Body of pancreas (tissue), 4 donors: ENCODE results near the gene DHX57. TPM values are rescaled to one million over a fixed set of nuclear protein-coding genes. Genes with fewer than 3 reads are reported as not detected.
A peak's percentile ranks its signal among the peaks of the same experiment; 100 is the strongest.

Experiments used
- ATAC-seq: fragments of 150-250 bp; one replicate; pipeline ENCODE4 v1.9.1; 2016
- DNase-seq, 4 donors: peaks; one replicate each; pipeline ENCODE4 v3.0.0-alpha.2; 2019
- H3K27ac ChIP-seq, 4 donors: fragments of 200-600 bp; sonication (generic); 1 replicate in 3 of 4; 2 replicates in 1 of 4; pipeline versions ENCODE4 v1.5.1 to v1.6.1; 2016 to 2019; ENCODE audit warnings: mild to moderate bottlenecking in 1 of 4, mixed read lengths in 1 of 4, moderate library complexity in 1 of 4
- H3K27me3 ChIP-seq, 2 donors: fragments of 200-600 bp; sonication (generic); one replicate each; pipeline ENCODE4 v1.6.0; 2016; ENCODE audit warnings: mild to moderate bottlenecking in 1 of 2
- H3K36me3 ChIP-seq, 2 donors: fragments of 200-600 bp; sonication (generic); replicated peaks in 1 of 2; 2 replicates each; pipeline ENCODE4 v1.5.1; 2016; ENCODE audit warnings: low read depth in 2 of 2; ENCODE audit not compliant: insufficient read depth in 1 of 2
- H3K4me1 ChIP-seq: fragments of 200-600 bp; sonication (generic); one replicate; pipeline ENCODE4 v1.6.0; 2016
- H3K4me3 ChIP-seq, 2 donors: fragments of 200-600 bp; sonication (generic); 1 replicate in 1 of 2; 2 replicates in 1 of 2; pipeline ENCODE4 v1.5.1; 2016 to 2019
- H3K9me3 ChIP-seq, 3 donors: fragments of 200-600 bp; sonication (generic); 1 replicate in 2 of 3; 2 replicates in 1 of 3; pipeline ENCODE4 v1.5.1; 2016
- CTCF ChIP-seq, 7 experiments: fragments of 450-650 bp in 4 of 7; fragments of 200-600 bp in 3 of 7; sonication (generic) in 3 of 7; IDR thresholded peaks; one replicate each; pipeline ENCODE4 v1.5.1; 2016 to 2019; ENCODE audit warnings: antibody characterized with exemption in 7 of 7
- POLR2A ChIP-seq, 3 donors: fragments of 450-650 bp; IDR thresholded peaks; one replicate each; pipeline ENCODE4 v1.6.1; 2016; ENCODE audit warnings: antibody characterized with exemption in 3 of 3, mild to moderate bottlenecking in 2 of 3
- WGBS, 2 donors: methylation state at CpG; one replicate each; pipeline ENCODE4 v1.1.5; 2017; 5-methylcytosine and 5-hydroxymethylcytosine counted together
- intact Hi-C: fragments of 100-400 bp; cut with DNase I; formaldehyde crosslinking; loops from one replicate; pipeline ENCODE4 v1.15.1; 2023
- total RNA-seq, 2 donors: library from RNA; depleted of rRNA; stranded (reverse); fragments of >200 nt; gene quantifications; one replicate each; pipeline ENCODE4 v1.1.0, GENCODE V29; 2016

Gene DHX57
- 1 to 10 TPM; 4.9 to 6.5 TPM for total RNA-seq

GRCh38 chr2:38875576-38876367, at the start of gene DHX57, which contains the start of gene MORN2:
Gene DHX57 (minus strand): TSS chr2:38875934. CDS start chr2:38868405, 7,529 bp downstream.
Gene MORN2 (plus strand): TSS chr2:38875976.
- 0 to 6% methylated on average over 4 to 52 of the region's 52 CpGs for WGBS, 2 donors
- no peaks in the 10 kb centered on the region for H3K9me3 ChIP-seq
- peak; percentile 100 for ATAC-seq
- H3K27me3 ChIP-seq = no peaks in the 10 kb centered on the region
- H3K27ac ChIP-seq = peak within 1 kb of the TSS; percentile 0 to 74 (median 56)
- intact Hi-C loops = no loop called here
- TF ChIP-seq CTCF (IDR thresholded peaks at IDR 0.05) = no peak
- peak in 2 of 3 donors; percentile 50 to 58 for TF ChIP-seq POLR2A (IDR thresholded peaks at IDR 0.05)
- H3K36me3 ChIP-seq = peaks cover 0 to 2% of the 10 kb centered on the region in 2 donors
- DNase-seq = peak; percentile 88 to 92 (median 90)
- peaks cover 16% of the 10 kb centered on the region for H3K4me1 ChIP-seq
- H3K4me3 ChIP-seq = peak within 1 kb of the TSS; percentile 29 to 96

GRCh38 chr2:38922902-38923301, 47.2 kb upstream of the DHX57 start:
- TF ChIP-seq CTCF (IDR thresholded peaks at IDR 0.05) (no peak), POLR2A (IDR thresholded peaks at IDR 0.05) (no peak)
- intact Hi-C loops = no loop called here
- WGBS, 2 donors = 91 to 97% methylated on average over 2 of the region's 2 CpGs
- no peak for ATAC-seq
- DNase-seq = no peak
- no peaks in the 10 kb centered on the region for H3K27me3 ChIP-seq
- H3K27ac ChIP-seq = no peak overlapping the region
- H3K4me1 ChIP-seq = no peaks in the 10 kb centered on the region
- H3K9me3 ChIP-seq = no peaks in the 10 kb centered on the region
- no peak overlapping the region for H3K4me3 ChIP-seq
- H3K36me3 ChIP-seq = no peaks in the 10 kb centered on the region

GRCh38 chr2:38922389-38922788, 46.7 kb upstream of the DHX57 start:
- intact Hi-C loops = no loop called here
- no peaks in the 10 kb centered on the region for H3K9me3 ChIP-seq
- H3K4me1 ChIP-seq = no peaks in the 10 kb centered on the region
- TF ChIP-seq CTCF (IDR thresholded peaks at IDR 0.05) (no peak), POLR2A (IDR thresholded peaks at IDR 0.05) (no peak)
- H3K4me3 ChIP-seq = no peak overlapping the region
- ATAC-seq (no peak), DNase-seq (no peak)
- WGBS, 2 donors = 86 to 87% methylated on average over 4 of the region's 4 CpGs
- no peaks in the 10 kb centered on the region for H3K27me3 ChIP-seq
- no peak overlapping the region for H3K27ac ChIP-seq
- H3K36me3 ChIP-seq = no peaks in the 10 kb centered on the region

GRCh38 chr2:38912619-38913018, 36.9 kb upstream of the DHX57 start:
- no peaks in the 10 kb centered on the region for H3K27me3 ChIP-seq
- ATAC-seq (no peak), DNase-seq (no peak)
- H3K36me3 ChIP-seq = no peaks in the 10 kb centered on the region
- WGBS, 2 donors = 71 to 76% methylated on average over 1 of the region's 1 CpG
- H3K4me1 ChIP-seq = no peaks in the 10 kb centered on the region
- no peak overlapping the region for H3K4me3 ChIP-seq
- TF ChIP-seq CTCF (IDR thresholded peaks at IDR 0.05) = no peak
- no peak for TF ChIP-seq POLR2A (IDR thresholded peaks at IDR 0.05)
- intact Hi-C loops = no loop called here
- no peak overlapping the region for H3K27ac ChIP-seq
- H3K9me3 ChIP-seq = no peaks in the 10 kb centered on the region

- Histone ChIP-seq H3K4me1 (no peaks in the 10 kb centered on the region), H3K27me3 (no peaks in the 10 kb centered on the region), H3K4me3 (no peak overlapping the region), H3K36me3 (no peaks in the 10 kb centered on the region), H3K9me3 (no peaks in the 10 kb centered on the region), H3K27ac (no peak overlapping the region)
- ATAC-seq = no peak
- DNase-seq = no peak
- intact Hi-C loops = no loop called here
- 73 to 89% methylated on average over 1 of the region's 1 CpG for WGBS, 2 donors
- TF ChIP-seq POLR2A (IDR thresholded peaks at IDR 0.05) = no peak
- TF ChIP-seq CTCF (IDR thresholded peaks at IDR 0.05) = no peak
These were observed 35.5 kb upstream of the DHX57 start for GRCh38 chr2:38911191-38911590.
